Ishikawa (cell line): ENCODE results near the gene CYP2U1.

Experiments
- CEBPB ChIP-seq: IDR thresholded peaks from 2 replicates; pipeline ENCODE4 v1.6.1; 2012
- CREB1 ChIP-seq: IDR thresholded peaks from 2 replicates; pipeline ENCODE4 v1.6.1; 2012; ENCODE audit warnings: low read depth
- EGR1 ChIP-seq: IDR thresholded peaks from 2 replicates; pipeline ENCODE4 v1.6.1; 2012
- EP300 ChIP-seq: IDR thresholded peaks from 2 replicates; pipeline ENCODE4 v1.6.1; 2012; ENCODE audit warnings: borderline replicate concordance
- FOXM1 ChIP-seq: IDR thresholded peaks from 2 replicates; pipeline ENCODE4 v1.6.1; 2012; ENCODE audit warnings: low read depth, borderline replicate concordance
- NFIC ChIP-seq: IDR thresholded peaks from 2 replicates; pipeline ENCODE4 v1.6.1; 2012
- RAD21 ChIP-seq: IDR thresholded peaks from 2 replicates; pipeline ENCODE4 v1.6.1; 2012; ENCODE audit warnings: low read depth
- TAF1 ChIP-seq: IDR thresholded peaks from 2 replicates; pipeline ENCODE4 v1.6.1; 2012; ENCODE audit warnings: low read depth, mild to moderate bottlenecking
- TCF12 ChIP-seq: IDR thresholded peaks from 2 replicates; pipeline ENCODE4 v1.6.1; 2012; ENCODE audit warnings: low read depth
- TEAD4 ChIP-seq: IDR thresholded peaks from 2 replicates; pipeline ENCODE4 v1.6.1; 2012
- YY1 ChIP-seq: IDR thresholded peaks from 2 replicates; pipeline ENCODE4 v1.6.1; 2012; ENCODE audit warnings: low read depth
- ZBTB7A ChIP-seq: IDR thresholded peaks from 2 replicates; pipeline ENCODE4 v1.6.1; 2012; ENCODE audit warnings: low read depth
- TF ChIP-seq, protein P1 (sequence below): IDR thresholded peaks from 2 replicates; pipeline ENCODE4 v1.6.1; 2012; ENCODE audit warnings: low read depth, mild to moderate bottlenecking
- TF ChIP-seq, protein P2 (sequence below): IDR thresholded peaks from 2 replicates; pipeline ENCODE4 v1.6.1; 2012
- TF ChIP-seq, protein P3 (sequence below): IDR thresholded peaks from 2 replicates; pipeline ENCODE4 v1.6.1; 2012

The CYP2U1 gene

DNA sequence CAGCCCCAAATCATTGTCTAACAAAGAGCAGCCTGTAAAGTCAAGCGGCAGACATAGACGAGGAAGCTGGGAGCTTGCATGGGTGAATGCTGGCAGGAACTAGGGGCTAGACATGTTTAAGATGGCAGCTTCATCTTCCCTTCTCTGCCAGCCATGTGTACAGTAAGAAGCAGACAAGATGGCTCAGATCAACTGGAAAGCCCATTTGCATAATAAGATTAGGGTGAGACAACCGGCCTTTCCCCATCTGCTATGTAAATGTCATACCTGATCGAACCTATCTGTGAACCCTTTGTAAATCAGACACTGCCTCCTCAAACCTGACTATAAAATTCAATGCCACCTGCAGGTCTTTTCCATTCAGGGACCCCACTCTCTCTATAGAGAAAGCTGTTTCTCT lies 35.6 kb downstream of the CYP2U1 start:
- TF ChIP-seq TAF1 (no peak), CEBPB (no peak), RAD21 (no peak), YY1 (no peak), TEAD4 (no peak), EP300 (no peak), TCF12 (no peak)
- TF ChIP-seq, protein P1, sequence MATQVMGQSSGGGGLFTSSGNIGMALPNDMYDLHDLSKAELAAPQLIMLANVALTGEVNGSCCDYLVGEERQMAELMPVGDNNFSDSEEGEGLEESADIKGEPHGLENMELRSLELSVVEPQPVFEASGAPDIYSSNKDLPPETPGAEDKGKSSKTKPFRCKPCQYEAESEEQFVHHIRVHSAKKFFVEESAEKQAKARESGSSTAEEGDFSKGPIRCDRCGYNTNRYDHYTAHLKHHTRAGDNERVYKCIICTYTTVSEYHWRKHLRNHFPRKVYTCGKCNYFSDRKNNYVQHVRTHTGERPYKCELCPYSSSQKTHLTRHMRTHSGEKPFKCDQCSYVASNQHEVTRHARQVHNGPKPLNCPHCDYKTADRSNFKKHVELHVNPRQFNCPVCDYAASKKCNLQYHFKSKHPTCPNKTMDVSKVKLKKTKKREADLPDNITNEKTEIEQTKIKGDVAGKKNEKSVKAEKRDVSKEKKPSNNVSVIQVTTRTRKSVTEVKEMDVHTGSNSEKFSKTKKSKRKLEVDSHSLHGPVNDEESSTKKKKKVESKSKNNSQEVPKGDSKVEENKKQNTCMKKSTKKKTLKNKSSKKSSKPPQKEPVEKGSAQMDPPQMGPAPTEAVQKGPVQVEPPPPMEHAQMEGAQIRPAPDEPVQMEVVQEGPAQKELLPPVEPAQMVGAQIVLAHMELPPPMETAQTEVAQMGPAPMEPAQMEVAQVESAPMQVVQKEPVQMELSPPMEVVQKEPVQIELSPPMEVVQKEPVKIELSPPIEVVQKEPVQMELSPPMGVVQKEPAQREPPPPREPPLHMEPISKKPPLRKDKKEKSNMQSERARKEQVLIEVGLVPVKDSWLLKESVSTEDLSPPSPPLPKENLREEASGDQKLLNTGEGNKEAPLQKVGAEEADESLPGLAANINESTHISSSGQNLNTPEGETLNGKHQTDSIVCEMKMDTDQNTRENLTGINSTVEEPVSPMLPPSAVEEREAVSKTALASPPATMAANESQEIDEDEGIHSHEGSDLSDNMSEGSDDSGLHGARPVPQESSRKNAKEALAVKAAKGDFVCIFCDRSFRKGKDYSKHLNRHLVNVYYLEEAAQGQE: no peak

DNA sequence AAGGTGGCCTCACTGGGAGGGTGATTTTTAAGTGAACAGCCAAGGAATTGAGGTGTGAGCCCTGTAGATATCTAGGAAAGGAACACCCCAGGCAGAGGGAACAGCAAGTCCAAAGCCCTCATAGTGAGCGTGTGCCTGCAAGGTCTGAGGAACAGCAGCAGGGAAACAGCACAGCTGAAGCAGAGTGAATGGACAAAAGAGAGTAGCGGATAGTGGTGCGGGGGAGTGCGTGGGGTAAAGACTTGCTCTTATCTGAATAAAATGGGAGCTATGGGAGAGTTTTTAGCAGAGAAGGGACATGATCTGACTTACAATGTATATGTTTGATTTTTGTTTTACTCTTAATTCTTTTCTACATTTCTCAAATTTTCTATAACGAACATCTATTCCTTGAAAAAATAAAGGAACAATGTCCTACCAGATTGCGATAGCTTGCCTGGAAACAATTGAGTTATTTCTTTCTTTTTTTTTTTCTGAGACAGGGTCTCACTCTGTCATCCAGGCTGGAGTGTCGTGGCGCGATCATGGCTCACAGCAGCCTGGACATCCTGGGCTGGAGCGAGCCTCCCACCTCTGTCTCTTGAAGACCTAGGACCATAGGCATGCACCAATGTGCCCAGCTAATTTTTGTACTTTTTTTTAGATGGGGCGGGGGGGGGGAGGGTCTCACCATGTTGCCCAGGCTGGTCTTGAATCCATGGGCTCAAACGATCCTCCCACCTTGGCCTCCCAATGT lies 38.9 kb downstream of the CYP2U1 start:
- TF ChIP-seq CREB1 (no peak), TCF12 (no peak), YY1 (no peak), TEAD4 (no peak), EGR1 (no peak), NFIC (no peak), RAD21 (no peak), FOXM1 (no peak), EP300 (no peak), CEBPB (no peak)
- TF ChIP-seq, protein P1: no peak
- TF ChIP-seq, protein P2, sequence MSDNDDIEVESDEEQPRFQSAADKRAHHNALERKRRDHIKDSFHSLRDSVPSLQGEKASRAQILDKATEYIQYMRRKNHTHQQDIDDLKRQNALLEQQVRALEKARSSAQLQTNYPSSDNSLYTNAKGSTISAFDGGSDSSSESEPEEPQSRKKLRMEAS: no peak
- TF ChIP-seq, protein P3, sequence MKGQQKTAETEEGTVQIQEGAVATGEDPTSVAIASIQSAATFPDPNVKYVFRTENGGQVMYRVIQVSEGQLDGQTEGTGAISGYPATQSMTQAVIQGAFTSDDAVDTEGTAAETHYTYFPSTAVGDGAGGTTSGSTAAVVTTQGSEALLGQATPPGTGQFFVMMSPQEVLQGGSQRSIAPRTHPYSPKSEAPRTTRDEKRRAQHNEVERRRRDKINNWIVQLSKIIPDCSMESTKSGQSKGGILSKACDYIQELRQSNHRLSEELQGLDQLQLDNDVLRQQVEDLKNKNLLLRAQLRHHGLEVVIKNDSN: no peak

DNA sequence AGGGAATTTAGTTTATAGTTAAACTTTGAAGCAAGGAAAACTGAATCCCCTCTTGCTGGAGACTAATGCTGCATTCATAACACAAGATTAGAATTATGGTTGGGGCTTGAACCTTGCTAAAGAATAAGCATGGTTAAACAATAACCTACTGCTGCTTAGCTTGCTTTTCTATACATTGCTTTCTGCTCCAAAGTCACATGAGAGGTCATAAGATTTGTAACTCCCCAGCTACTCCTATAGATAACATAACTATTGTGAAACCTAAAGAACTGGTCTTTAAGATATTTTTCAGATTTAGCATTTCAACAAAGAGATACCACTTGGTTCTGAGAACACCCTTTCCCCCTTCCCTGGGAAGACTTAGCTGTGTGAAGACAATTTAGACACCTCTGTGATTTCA lies 41.3 kb downstream of the CYP2U1 start:
- TF ChIP-seq, protein P1: no peak
- no peak for TF ChIP-seq TCF12
- TF ChIP-seq TAF1: no peak
- TF ChIP-seq RAD21: no peak
- TF ChIP-seq, protein P2: no peak
- TF ChIP-seq FOXM1: no peak
- TF ChIP-seq TEAD4: no peak
- TF ChIP-seq, protein P3: no peak
- no peak for TF ChIP-seq ZBTB7A
- no peak for TF ChIP-seq CEBPB
- TF ChIP-seq NFIC: no peak
- TF ChIP-seq YY1: no peak
- TF ChIP-seq CREB1: no peak
- TF ChIP-seq EGR1: no peak
- TF ChIP-seq EP300: no peak

DNA sequence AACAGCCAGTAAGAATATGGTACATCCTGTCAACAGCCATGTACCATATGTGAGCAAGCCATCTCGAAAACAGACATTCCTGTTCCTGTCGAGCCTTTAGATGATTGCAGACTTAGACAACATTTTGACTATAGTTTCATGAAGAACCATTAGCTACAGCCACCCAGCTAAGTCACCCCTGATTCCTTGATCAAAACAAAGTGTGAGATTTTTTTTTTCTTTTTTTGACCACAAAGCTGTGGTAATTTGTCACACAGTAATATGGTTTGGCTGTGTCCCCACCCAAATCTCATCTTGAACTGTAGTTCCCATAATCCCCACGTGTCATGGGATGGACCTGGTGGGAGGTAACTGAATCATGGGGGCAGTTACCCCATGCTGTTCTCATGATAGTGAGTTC lies 43.2 kb downstream of the CYP2U1 start:
- TF ChIP-seq, protein P3: no peak
- TF ChIP-seq, protein P2: no peak
- TF ChIP-seq EP300: no peak
